GM21447 (cell line): ENCODE measurements around the gene RANBP17.
"Not testable (repeated sequence)": the region's sequence is repeated elsewhere in the genome, so short reads cannot be mapped to it uniquely, and the experiment has no call there.

Experiments used
- ATAC-seq: cut with Tn5 transposase; IDR thresholded peaks from one replicate; pipeline ENCODE4 v1.9.1; 2021; ENCODE audit not compliant: unreplicated experiment

RANBP17 gene

GRCh38 chr5:171283753-171284152 is 421.9 kb downstream of the RANBP17 start:
- ATAC-seq: no peak

DNA sequence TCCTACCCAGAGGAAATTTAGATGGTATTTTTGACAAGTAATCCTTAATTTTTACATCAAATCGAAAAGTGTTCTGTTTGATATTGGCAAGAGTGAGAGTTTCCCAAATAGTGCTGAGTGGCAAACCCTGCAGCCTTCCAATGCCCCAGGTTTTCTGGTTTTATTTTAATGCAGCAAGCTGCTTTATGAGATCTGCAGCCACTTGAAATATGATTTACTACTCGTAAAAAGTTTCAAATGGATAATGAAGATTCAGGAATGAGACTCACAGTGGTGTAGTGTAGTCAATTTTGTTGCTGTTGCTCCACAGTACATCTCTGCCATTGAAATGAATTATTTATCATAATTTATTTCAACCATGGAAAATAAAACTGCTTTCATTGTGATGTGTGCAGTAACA is 423.6 kb downstream of the RANBP17 start:
- no peak for ATAC-seq

DNA sequence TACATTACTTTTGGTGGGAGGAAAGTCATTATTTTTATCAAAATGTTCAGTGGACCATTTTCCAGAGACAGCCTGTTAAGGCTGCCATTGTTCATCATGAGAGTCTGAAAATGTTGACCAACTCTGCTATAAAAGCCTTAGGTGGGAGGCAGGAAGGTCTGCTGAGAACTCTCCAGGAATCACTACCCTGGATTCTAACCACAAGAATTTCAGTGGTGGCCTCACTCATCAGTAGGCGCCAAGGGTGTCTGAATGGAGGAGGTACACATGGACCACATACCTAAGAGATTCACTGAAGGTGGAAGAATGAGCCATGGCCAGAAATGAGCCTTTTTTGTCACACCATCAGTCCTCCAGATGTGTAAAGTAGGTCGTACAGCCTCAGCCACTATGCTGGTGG is 426.2 kb downstream of the RANBP17 start:
- ATAC-seq: no peak

DNA sequence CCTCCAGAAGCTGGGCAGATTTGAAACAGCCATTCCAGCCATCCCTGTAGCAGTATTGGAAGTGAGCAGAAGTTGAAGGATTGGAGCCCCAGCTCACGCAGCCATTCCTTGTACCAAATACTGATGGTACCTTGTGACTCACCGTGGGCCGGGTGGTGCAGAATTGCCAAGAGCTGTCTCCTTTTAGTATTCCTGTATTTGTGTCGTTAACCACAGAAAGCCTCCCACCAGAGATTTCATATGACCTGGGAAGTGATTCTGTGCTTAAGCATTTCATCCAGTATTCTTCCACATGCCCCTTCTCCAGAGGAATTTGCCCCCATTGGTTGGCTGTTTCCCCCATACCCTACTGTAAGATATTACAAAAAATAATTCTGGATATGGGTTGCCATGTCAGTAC is 429.6 kb downstream of the RANBP17 start:
- ATAC-seq: no peak

- ATAC-seq: no peak
Observed at GRCh38 chr5:171295299-171295698, 433.5 kb downstream of the RANBP17 start.

GRCh38 chr5:171295801-171296200 is 434.0 kb downstream of the RANBP17 start:
- ATAC-seq: no peak

DNA sequence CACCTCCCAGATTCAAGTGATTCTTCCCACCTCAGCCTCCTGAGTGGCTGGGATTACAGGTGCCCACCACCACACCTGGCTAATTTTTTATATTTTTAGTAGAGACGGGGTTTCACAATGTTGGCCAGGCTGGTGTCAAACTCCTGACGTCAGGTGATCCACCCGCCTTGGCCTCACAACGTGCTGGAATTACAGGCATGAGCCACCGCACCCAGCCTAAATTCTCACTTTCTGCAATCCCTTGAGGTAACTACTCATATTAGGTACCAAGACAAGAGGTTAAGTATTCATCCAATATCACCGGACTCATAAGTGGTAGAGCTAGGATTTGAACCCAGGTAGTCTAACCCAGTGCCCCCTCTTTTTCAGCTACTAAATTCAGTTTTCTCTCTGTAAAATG is 436.1 kb downstream of the RANBP17 start:
- not testable (repeated sequence) for ATAC-seq

DNA sequence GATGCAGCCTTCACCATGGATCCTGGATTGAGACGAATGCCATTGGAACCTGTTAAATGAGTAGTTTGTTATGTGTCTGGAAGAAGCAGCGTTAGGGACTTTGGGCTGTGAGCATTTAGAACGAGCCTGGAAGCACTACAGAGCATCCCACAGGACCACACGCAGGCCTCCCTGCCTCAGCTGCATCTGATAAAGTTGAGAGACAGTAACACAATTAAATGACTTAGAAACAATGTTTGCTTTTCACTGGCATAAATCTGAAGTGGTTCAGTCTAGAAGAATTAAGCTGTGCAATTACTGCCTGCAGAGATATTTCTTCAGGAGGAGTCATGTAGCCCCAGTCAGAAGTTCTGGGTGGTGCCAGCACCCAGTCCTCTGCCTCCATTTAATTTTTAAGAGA is 437.4 kb downstream of the RANBP17 start:
- no peak for ATAC-seq

DNA sequence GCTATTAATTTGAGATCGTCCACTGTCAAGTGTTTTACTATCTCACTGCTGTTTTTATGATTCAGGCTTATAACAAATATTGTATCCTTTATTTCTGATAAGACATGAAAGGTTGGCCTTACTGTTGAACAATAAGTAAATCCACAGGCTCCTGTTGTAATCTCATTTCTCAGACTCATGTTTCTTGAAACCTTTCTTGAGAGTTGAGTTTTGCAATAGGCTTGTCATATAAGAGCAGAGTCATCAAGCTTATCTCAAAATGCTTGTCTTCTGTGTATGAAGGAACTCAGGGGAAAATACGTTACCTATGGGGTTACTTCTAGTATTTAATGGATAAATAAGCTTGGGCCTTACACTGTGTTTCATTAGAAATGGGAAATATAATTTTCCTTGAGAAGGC is 438.0 kb downstream of the RANBP17 start:
- no peak for ATAC-seq

DNA sequence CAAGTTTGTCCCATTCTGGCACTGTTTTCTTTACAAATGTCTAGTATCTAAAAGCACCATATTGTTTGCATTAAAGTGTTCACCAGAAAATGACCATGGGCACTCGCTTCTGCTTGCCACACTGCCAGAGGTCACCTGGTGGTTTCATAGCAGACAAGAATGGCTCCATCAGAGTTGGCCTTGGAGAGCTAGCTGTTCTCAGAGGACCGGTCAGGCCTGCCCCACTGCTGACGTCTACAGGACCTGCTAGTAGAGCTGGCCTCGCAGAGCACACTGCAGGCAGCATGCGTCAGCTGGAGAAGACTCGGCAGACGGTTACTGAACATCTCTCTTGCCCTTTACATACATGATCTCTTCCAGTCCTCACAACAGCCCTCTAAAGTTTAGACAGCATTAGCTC is 438.5 kb downstream of the RANBP17 start:
- no peak for ATAC-seq

- no peak for ATAC-seq
Observed at GRCh38 chr5:171306166-171306565, 444.3 kb downstream of the RANBP17 start.

- no peak for ATAC-seq
Observed at GRCh38 chr5:171306781-171307591, 445.2 kb downstream of the RANBP17 start.

DNA sequence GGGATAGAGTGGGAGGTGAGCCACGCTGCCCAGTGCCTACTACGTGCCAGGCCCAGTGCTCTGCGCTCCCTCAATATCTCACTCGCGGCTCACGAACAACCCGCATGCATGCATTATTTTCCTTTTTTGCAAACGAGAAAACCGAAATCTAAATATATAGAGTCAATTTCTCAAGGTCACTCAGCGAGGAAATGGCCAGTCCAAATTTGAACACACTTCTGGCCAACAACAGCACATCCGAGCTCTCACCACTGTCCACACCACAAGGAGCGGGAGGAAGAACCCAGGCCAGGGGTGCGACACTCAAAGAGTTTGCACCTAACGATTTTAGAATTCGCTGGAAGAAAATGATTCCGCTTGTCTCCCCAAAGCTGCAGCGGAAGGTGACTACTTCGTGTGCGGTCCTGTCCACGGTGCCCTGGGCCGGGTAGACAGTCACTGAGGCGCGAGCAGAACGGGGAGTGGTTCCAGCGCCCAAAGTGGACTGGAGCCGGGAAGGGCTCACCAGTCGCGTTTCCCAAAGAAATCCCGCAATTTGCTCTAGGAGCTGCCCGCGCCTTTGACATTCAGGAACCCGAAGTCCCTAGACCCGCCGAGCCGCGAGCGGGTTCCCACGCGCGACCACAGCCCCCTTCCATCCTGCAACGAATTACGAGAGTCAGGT is 446.1 kb downstream of the RANBP17 start:
- no peak for ATAC-seq

GRCh38 chr5:171308453-171309275 is 446.8 kb downstream of the RANBP17 start, which contains the start of gene TLX3:
Gene TLX3 (plus strand): TSS chr5:171309248. CDS start chr5:171309366, 118 bp downstream.
- ATAC-seq: no peak

GRCh38 chr5:171309276-171310211 is 447.7 kb downstream of the RANBP17 start:
- ATAC-seq: no peak

- ATAC-seq: no peak
Observed at GRCh38 chr5:171310212-171310818, 448.5 kb downstream of the RANBP17 start.

DNA sequence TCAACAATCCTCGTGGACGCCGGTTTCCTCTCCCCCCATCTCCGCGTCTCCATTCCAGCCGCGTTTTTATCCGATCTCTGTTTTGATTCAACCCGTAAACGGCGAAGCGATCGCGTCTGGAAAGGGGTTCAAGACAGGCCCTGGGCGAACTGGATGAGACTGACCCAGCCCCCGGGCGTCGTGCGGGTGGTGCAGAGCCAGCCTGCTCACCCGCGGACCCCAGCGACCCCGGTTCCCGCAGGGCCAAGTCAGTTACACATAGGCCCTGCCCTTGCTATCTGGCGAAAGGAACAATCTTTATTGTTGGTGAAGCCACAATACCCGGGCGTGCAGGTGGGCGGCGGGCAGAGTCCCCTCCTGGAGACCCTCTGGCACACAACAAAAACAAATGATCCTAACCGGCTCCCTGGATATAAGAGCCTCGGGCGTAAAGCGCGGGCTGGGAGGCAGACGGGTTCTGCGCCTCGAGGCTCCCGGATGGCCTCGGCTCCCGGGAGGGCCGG is 449.1 kb downstream of the RANBP17 start:
- ATAC-seq: no peak

- ATAC-seq: no peak
Observed at GRCh38 chr5:171311322-171312077, 449.7 kb downstream of the RANBP17 start.
